B cell (primary cell): ENCODE results near the gene TSPAN18. TPM values are rescaled to one million over a fixed set of nuclear protein-coding genes. Genes with fewer than 3 reads are reported as not detected.

Experiments
- ATAC-seq: fragments of 200-7000 bp; cut with Tn5 transposase; one replicate; pipeline ENCODE4 v1.10.0; 2021; ENCODE audit warnings: low read depth, mild to moderate bottlenecking, moderate number of reproducible peaks, moderate library complexity
- CTCF ChIA-PET: fragments of 350-600 bp; sonication (Branson Sonifier 250); formaldehyde crosslinking; loops from one replicate; lab custom pipeline; 2021; ENCODE audit warnings: antibody characterized with exemption, inconsistent platforms; lab: Charles Lee
- POLR2A ChIA-PET: fragments of 350-600 bp; sonication (Branson Sonifier 250); formaldehyde crosslinking; loops from one replicate; lab custom pipeline; 2021; ENCODE audit warnings: antibody characterized with exemption; lab: Charles Lee
- DNase-seq: peaks from one replicate; pipeline ENCODE4 v3.0.0; 2013
- H2AFZ ChIP-seq: 2 replicates; pipeline ENCODE4 v1.6.1; 2012; ENCODE audit warnings: mild to moderate bottlenecking, low read depth, low read length; ENCODE audit not compliant: insufficient read depth, poor library complexity, severe bottlenecking
- H3K27ac ChIP-seq, 2 donors: 1 replicate in 1 of 2; 2 replicates in 1 of 2; pipeline ENCODE4 v1.5.1; 2012 to 2013; ENCODE audit warnings: low read length in 2 of 2, mild to moderate bottlenecking in 2 of 2, moderate library complexity in 1 of 2
- H3K27me3 ChIP-seq, 4 experiments: fragments of 200-600 bp in 1 of 4; sonication (generic) in 1 of 4; replicated peaks in 1 of 4; 1 replicate in 2 of 4; 2 replicates in 2 of 4; pipeline versions ENCODE4 v1.6.1 to v1.7.0; 2013 to 2016; ENCODE audit warnings: low read length in 3 of 4, mild to moderate bottlenecking in 2 of 4, mixed read lengths in 1 of 4, moderate library complexity in 1 of 4; ENCODE audit not compliant: insufficient read depth in 4 of 4, control insufficient read depth in 3 of 4; ENCODE audit errors: control extremely low read depth in 1 of 4
- H3K36me3 ChIP-seq, 2 experiments: replicated peaks in 1 of 2; 1 replicate in 1 of 2; 2 replicates in 1 of 2; pipeline versions ENCODE4 v1.6.1 to v1.7.1; 2013; ENCODE audit warnings: low read length in 1 of 2; ENCODE audit not compliant: insufficient read depth in 2 of 2, control insufficient read depth in 1 of 2; ENCODE audit errors: control extremely low read depth in 1 of 2, extremely low read depth in 1 of 2
- H3K4me1 ChIP-seq, 2 donors: fragments of 200-600 bp in 1 of 2; sonication (generic) in 1 of 2; 1 replicate in 1 of 2; 2 replicates in 1 of 2; pipeline versions ENCODE4 v1.5.1 to v1.6.1; 2013 to 2017; ENCODE audit warnings: low read length in 2 of 2; ENCODE audit not compliant: control insufficient read depth in 2 of 2, insufficient read depth in 2 of 2
- H3K4me2 ChIP-seq: replicated peaks from 2 replicates; pipeline ENCODE3; 2012; ENCODE audit warnings: mild to moderate bottlenecking, low read depth, low read length; ENCODE audit not compliant: poor library complexity, severe bottlenecking
- H3K4me3 ChIP-seq, 5 experiments: fragments of 200-600 bp in 1 of 5; sonication (generic) in 1 of 5; 1 replicate in 3 of 5; 2 replicates in 2 of 5; pipeline versions ENCODE4 v1.5.1 to v1.7.0; 2011 to 2016; ENCODE audit warnings: low read length in 4 of 5, mild to moderate bottlenecking in 4 of 5, low read depth in 2 of 5, control low read depth in 1 of 5, moderate library complexity in 1 of 5; ENCODE audit not compliant: insufficient read depth in 1 of 5; ENCODE audit errors: control extremely low read depth in 1 of 5, extremely low read depth in 1 of 5
- H3K79me2 ChIP-seq: fragments of 200-600 bp; sonication (generic); one replicate; pipeline ENCODE4 v1.6.0; 2016; ENCODE audit warnings: low read length; ENCODE audit not compliant: control insufficient read depth, insufficient read depth
- H3K9ac ChIP-seq: fragments of 200-600 bp; sonication (generic); 2 replicates; pipeline ENCODE4 v1.6.1; 2017; ENCODE audit warnings: mild to moderate bottlenecking, low read length, moderate library complexity
- H3K9me3 ChIP-seq, 3 donors: one replicate each; pipeline versions ENCODE4 v1.6.1 to v1.7.1; 2013; ENCODE audit warnings: low read length in 2 of 3; ENCODE audit not compliant: control insufficient read depth in 2 of 3, insufficient read depth in 1 of 3; ENCODE audit errors: control extremely low read depth in 1 of 3
- H4K20me1 ChIP-seq: 2 replicates; pipeline ENCODE4 v1.6.0; 2012; ENCODE audit warnings: mild to moderate bottlenecking, low read length; ENCODE audit not compliant: insufficient read depth, control insufficient read depth, poor library complexity, severe bottlenecking
- H3K27ac Mint-ChIP-seq: one replicate; pipeline ENCODE4 v1.8.0; 2021; ENCODE audit warnings: mixed read lengths
- H3K27me3 Mint-ChIP-seq: one replicate; pipeline ENCODE4 v1.8.0; 2021; ENCODE audit warnings: mixed read lengths
- H3K4me1 Mint-ChIP-seq: one replicate; pipeline ENCODE4 v1.8.0; 2021; ENCODE audit warnings: mixed read lengths
- H3K4me3 Mint-ChIP-seq: one replicate; pipeline ENCODE4 v1.8.0; 2021; ENCODE audit warnings: mixed read lengths
- H3K9me3 Mint-ChIP-seq: one replicate; pipeline ENCODE4 v1.8.0; 2022; ENCODE audit warnings: mixed read lengths; ENCODE audit not compliant: insufficient read depth
- CTCF ChIP-seq: fragments of 200-600 bp; IDR thresholded peaks from one replicate; pipeline ENCODE4 v1.8.0; 2022; ENCODE audit warnings: antibody characterized with exemption, mild to moderate bottlenecking
- EZH2 ChIP-seq: IDR thresholded peaks from 2 replicates; pipeline ENCODE4 v1.6.1; 2012; ENCODE audit warnings: borderline replicate concordance, low read depth, mild to moderate bottlenecking, moderate library complexity, low read length; ENCODE audit not compliant: insufficient read depth, poor library complexity, severe bottlenecking
- WGBS: methylation state at CpG from one replicate; pipeline ENCODE4 v1.1.5; 2013; ENCODE audit warnings: missing lambda C conversion rate; ENCODE audit not compliant: insufficient coverage; 5-methylcytosine and 5-hydroxymethylcytosine counted together
- intact Hi-C: fragments of 100-400 bp; cut with micrococcal nuclease; formaldehyde crosslinking; loops from one replicate; pipeline ENCODE4 v1.10.0; 2022
- polyA plus RNA-seq: library from polyadenylated mRNA; depleted of rRNA; stranded (reverse); fragments of >200 nt; gene quantifications from 2 replicates; pipeline ENCODE4 v1.2.3, GENCODE V29; 2012
- total RNA-seq, 2 donors: library from RNA; stranded (reverse); fragments of 120-200 nt in 1 of 2; gene quantifications; 1 replicate in 1 of 2; 2 replicates in 1 of 2; pipeline versions ENCODE4 v1.2.3 to v1.2.4, GENCODE V29; 2013 to 2022

TSPAN18 gene
- total and polyA plus RNA-seq, 2 donors (not counting 1 experiment from before 2014, with no cell fraction given) = 0.75 to 2.0 TPM

DNA sequence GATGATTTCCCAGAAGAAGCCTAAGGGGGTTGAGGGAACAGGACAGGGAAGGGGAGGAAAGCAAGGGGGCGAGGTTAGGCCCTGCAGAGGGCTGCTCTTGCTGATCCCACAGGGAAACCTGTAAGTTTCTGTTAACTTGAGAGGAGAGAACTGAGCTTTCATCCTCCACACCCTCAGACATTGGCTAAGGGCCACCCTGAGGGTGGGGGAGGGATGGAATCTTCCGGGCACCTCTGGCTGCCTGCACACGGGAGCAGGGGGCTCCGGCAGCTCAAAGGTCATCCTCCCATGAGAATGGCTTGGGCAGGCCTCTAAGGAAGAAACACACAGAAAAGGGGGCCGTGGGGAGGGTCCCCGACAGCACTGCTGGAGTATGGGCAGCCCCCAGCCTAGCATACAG lies 108.1 kb downstream of the TSPAN18 start:
- CTCF ChIA-PET = no interaction called here
- no peak for DNase-seq
- Mint-ChIP-seq H3K27ac (no peak overlapping the region), H3K4me1 (no peaks in the 10 kb centered on the region), H3K27me3 (peaks cover 17% of the 10 kb centered on the region), H3K4me3 (no peak overlapping the region), H3K9me3 (no peaks in the 10 kb centered on the region)
- TF ChIP-seq CTCF (no peak), EZH2 (no peak)
- no peaks in the 10 kb centered on the region for H4K20me1 ChIP-seq
- H3K4me1 ChIP-seq = no peaks in the 10 kb centered on the region
- no peak overlapping the region for H2AFZ ChIP-seq
- peaks cover 0 to 2% (median 0%) of the 10 kb centered on the region in 4 experiments for H3K27me3 ChIP-seq
- 94% methylated on average over 5 of the region's 6 CpGs for WGBS
- H3K36me3 ChIP-seq = no peaks in the 10 kb centered on the region
- no peak overlapping the region for H3K4me3 ChIP-seq
- no peaks in the 10 kb centered on the region for H3K9me3 ChIP-seq
- no peaks in the 10 kb centered on the region for H3K79me2 ChIP-seq
- H3K4me2 ChIP-seq = no peak overlapping the region
- no peak overlapping the region for H3K9ac ChIP-seq
- no peak for ATAC-seq
- H3K27ac ChIP-seq = no peak overlapping the region
- POLR2A ChIA-PET = no interaction called here
- intact Hi-C loops = no loop called here

- H3K4me3 Mint-ChIP-seq = no peak overlapping the region
- ATAC-seq (no peak), DNase-seq (no peak)
- H3K4me3 ChIP-seq = no peak overlapping the region
- H3K27ac ChIP-seq = no peak overlapping the region
- H3K9me3 ChIP-seq = no peaks in the 10 kb centered on the region
- H4K20me1 ChIP-seq = no peaks in the 10 kb centered on the region
- WGBS = no CpG with 5 or more reads among the region's 4 CpGs
- intact Hi-C loops = no loop called here
- no peaks in the 10 kb centered on the region for H3K4me1 Mint-ChIP-seq
- peaks cover 0 to 2% (median 0%) of the 10 kb centered on the region in 4 experiments for H3K27me3 ChIP-seq
- no peaks in the 10 kb centered on the region for H3K9me3 Mint-ChIP-seq
- no peak for TF ChIP-seq CTCF
- TF ChIP-seq EZH2 = no peak
- no peak overlapping the region for H3K4me2 ChIP-seq
- H2AFZ ChIP-seq = no peak overlapping the region
- no peaks in the 10 kb centered on the region for H3K4me1 ChIP-seq
- no peak overlapping the region for H3K9ac ChIP-seq
- ChIA-PET POLR2A (no interaction called here), CTCF (no interaction called here)
- peaks cover 17% of the 10 kb centered on the region for H3K27me3 Mint-ChIP-seq
- H3K27ac Mint-ChIP-seq = no peak overlapping the region
- H3K36me3 ChIP-seq = no peaks in the 10 kb centered on the region
- H3K79me2 ChIP-seq = no peaks in the 10 kb centered on the region
Observed at GRCh38 chr11:44835296-44835695, 108.5 kb downstream of the TSPAN18 start.
